HL-60 (cell line): Measurements from ENCODE around the gene TMEM9.

Experiments
- CTCF ChIP-seq: IDR thresholded peaks from one replicate; pipeline ENCODE4 v1.5.1; 2011; ENCODE audit warnings: low read length, control low read depth, inconsistent platforms; ENCODE audit not compliant: insufficient read depth
- GABPA ChIP-seq: IDR thresholded peaks from 2 replicates; pipeline ENCODE4 v1.6.1; 2012; ENCODE audit warnings: low read depth
- POLR2AphosphoS5 ChIP-seq: IDR thresholded peaks from 2 replicates; pipeline ENCODE4 v1.6.1; 2012; ENCODE audit warnings: low read depth

- TF ChIP-seq CTCF = no peak
- TF ChIP-seq GABPA = no peak
- TF ChIP-seq POLR2AphosphoS5 = no peak
Measured at GRCh38 chr1:201189085-201189484, 34.8 kb upstream of the TMEM9 start.
